Thyroid gland (tissue), 4 donors: Measurements from ENCODE around the gene CDC42SE2. TPM values are rescaled to one million over a fixed set of nuclear protein-coding genes. Genes with fewer than 3 reads are reported as not detected.

Source experiments
- DNase-seq, 2 donors: peaks; one replicate each; pipeline ENCODE4 v3.0.0-alpha.2; 2019
- H3K27ac ChIP-seq, 3 donors: fragments of 200-600 bp; sonication (generic); 1 replicate in 2 of 3; 2 replicates in 1 of 3; pipeline ENCODE4 v1.5.1; 2016 to 2019; ENCODE audit warnings: mild to moderate bottlenecking in 1 of 3, moderate library complexity in 1 of 3
- H3K27me3 ChIP-seq: fragments of 200-600 bp; sonication (generic); one replicate; pipeline ENCODE4 v1.5.1; 2019
- H3K36me3 ChIP-seq, 2 donors: fragments of 200-600 bp; sonication (generic); one replicate each; pipeline ENCODE4 v1.5.1; 2016 to 2019
- H3K4me1 ChIP-seq, 2 donors: fragments of 200-600 bp; sonication (generic); one replicate each; pipeline ENCODE4 v1.5.1; 2017 to 2019
- H3K4me3 ChIP-seq, 3 donors: fragments of 200-600 bp; sonication (generic); replicated peaks in 1 of 3; 1 replicate in 2 of 3; 2 replicates in 1 of 3; pipeline ENCODE4 v1.5.1; 2016; ENCODE audit warnings: mild to moderate bottlenecking in 1 of 3
- H3K9me3 ChIP-seq: fragments of 200-600 bp; sonication (generic); one replicate; pipeline ENCODE4 v1.5.1; 2017
- CTCF ChIP-seq, 6 experiments: fragments of 200-600 bp in 3 of 6; fragments of 450-650 bp in 3 of 6; sonication (generic) in 3 of 6; IDR thresholded peaks; one replicate each; pipeline ENCODE4 v1.5.1; 2016 to 2019; ENCODE audit warnings: antibody characterized with exemption in 6 of 6, mild to moderate bottlenecking in 2 of 6, inconsistent platforms in 1 of 6, moderate library complexity in 1 of 6
- POLR2A ChIP-seq, 2 donors: fragments of 450-650 bp; IDR thresholded peaks; one replicate each; pipeline ENCODE4 v1.6.1; 2017; ENCODE audit warnings: antibody characterized with exemption in 2 of 2, mild to moderate bottlenecking in 2 of 2, moderate library complexity in 1 of 2
- WGBS, 2 donors: methylation state at CpG; one replicate each; pipeline ENCODE4 v1.1.5; 2017; 5-methylcytosine and 5-hydroxymethylcytosine counted together
- intact Hi-C: fragments of 100-400 bp; cut with DNase I; formaldehyde crosslinking; loops from one replicate; pipeline ENCODE4 v1.15.1; 2023
- total RNA-seq, 4 donors: library from RNA; depleted of rRNA; stranded (reverse); fragments of >200 nt; gene quantifications; one replicate each; pipeline ENCODE4 v1.2.3, GENCODE V29; 2016

Gene CDC42SE2
- total RNA-seq, 4 donors from 2014 or later = 74.9 to 92.5 (median 83.8) TPM

- peaks cover 5 to 14% of the 10 kb centered on the region in 2 donors for H3K4me1 ChIP-seq
- H3K36me3 ChIP-seq = no peaks in the 10 kb centered on the region
- H3K27me3 ChIP-seq = no peaks in the 10 kb centered on the region
- 93 to 95% methylated on average over 2 of the region's 2 CpGs for WGBS, 2 donors
- intact Hi-C loops = no loop called here
- no peak for DNase-seq
- no peak overlapping the region for H3K27ac ChIP-seq
- TF ChIP-seq CTCF (IDR thresholded peaks at IDR 0.05) (no peak), POLR2A (IDR thresholded peaks at IDR 0.05) (no peak)
- no peaks in the 10 kb centered on the region for H3K9me3 ChIP-seq
- H3K4me3 ChIP-seq = no peak overlapping the region
These were observed 52.2 kb downstream of the CDC42SE2 start for GRCh38 chr5:131316026-131316425.

- Histone ChIP-seq H3K4me3 (no peak overlapping the region), H3K27me3 (no peaks in the 10 kb centered on the region), H3K9me3 (no peaks in the 10 kb centered on the region), H3K4me1 (peaks cover 5 to 14% of the 10 kb centered on the region in 2 donors), H3K27ac (no peak overlapping the region), H3K36me3 (no peaks in the 10 kb centered on the region)
- WGBS, 2 donors = 89 to 93% methylated on average over 2 of the region's 2 CpGs
- intact Hi-C loops = no loop called here
- DNase-seq = no peak
- TF ChIP-seq CTCF (IDR thresholded peaks at IDR 0.05) = no peak
- no peak for TF ChIP-seq POLR2A (IDR thresholded peaks at IDR 0.05)
These were observed 53.0 kb downstream of the CDC42SE2 start for GRCh38 chr5:131316822-131317221.

- TF ChIP-seq CTCF (IDR thresholded peaks at IDR 0.05) (no peak), POLR2A (IDR thresholded peaks at IDR 0.05) (no peak)
- intact Hi-C loops = no loop called here
- no peaks in the 10 kb centered on the region for H3K27me3 ChIP-seq
These were observed 54.6 kb downstream of the CDC42SE2 start for GRCh38 chr5:131318455-131318854.

GRCh38 chr5:131321066-131321465 is 57.2 kb downstream of the CDC42SE2 start:
- Histone ChIP-seq H3K27me3 (no peaks in the 10 kb centered on the region), H3K4me3 (no peak overlapping the region), H3K9me3 (no peaks in the 10 kb centered on the region), H3K36me3 (no peaks in the 10 kb centered on the region), H3K27ac (no peak overlapping the region), H3K4me1 (peaks cover 17 to 24% of the 10 kb centered on the region in 2 donors)
- 44 to 49% methylated on average over 2 of the region's 2 CpGs for WGBS, 2 donors
- no peak for DNase-seq
- intact Hi-C loops = no loop called here
- no peak for TF ChIP-seq POLR2A (IDR thresholded peaks at IDR 0.05)
- no peak for TF ChIP-seq CTCF (IDR thresholded peaks at IDR 0.05)

More at GRCh38 chr5:131318455-131318854, 54.6 kb downstream of the CDC42SE2 start:
- H3K4me1 ChIP-seq = peaks cover 4 to 19% of the 10 kb centered on the region in 2 donors
- no peak overlapping the region for H3K4me3 ChIP-seq
- no peak overlapping the region for H3K27ac ChIP-seq
- H3K9me3 ChIP-seq = no peaks in the 10 kb centered on the region
- no peaks in the 10 kb centered on the region for H3K36me3 ChIP-seq
- no peak for DNase-seq

GRCh38 chr5:131322926-131323325 is 59.1 kb downstream of the CDC42SE2 start:
- DNase-seq = no peak
- intact Hi-C loops = no loop called here
- Histone ChIP-seq H3K36me3 (no peaks in the 10 kb centered on the region), H3K9me3 (no peaks in the 10 kb centered on the region), H3K4me3 (no peak overlapping the region), H3K27ac (no peak overlapping the region), H3K27me3 (no peaks in the 10 kb centered on the region), H3K4me1 (peaks cover 17 to 18% of the 10 kb centered on the region in 2 donors)
- 89 to 91% methylated on average over 4 of the region's 4 CpGs for WGBS, 2 donors
- TF ChIP-seq POLR2A (IDR thresholded peaks at IDR 0.05) = no peak

GRCh38 chr5:131323378-131323777 is 59.5 kb downstream of the CDC42SE2 start:
- intact Hi-C loops = no loop called here
- DNase-seq = no peak

More at GRCh38 chr5:131323378-131323777, 59.5 kb downstream of the CDC42SE2 start:
- H3K9me3 ChIP-seq = no peaks in the 10 kb centered on the region
- no peaks in the 10 kb centered on the region for H3K27me3 ChIP-seq
- TF ChIP-seq POLR2A (IDR thresholded peaks at IDR 0.05) = no peak
- H3K4me1 ChIP-seq = peaks cover 18 to 19% of the 10 kb centered on the region in 2 donors
- no peaks in the 10 kb centered on the region for H3K36me3 ChIP-seq
- H3K4me3 ChIP-seq = no peak overlapping the region
- no peak overlapping the region for H3K27ac ChIP-seq
